ENCODE measurements around the gene MAP3K19.
"Not testable (repeated sequence)": the region's sequence is repeated elsewhere in the genome, so short reads cannot be mapped to it uniquely, and the experiment has no call there.

Gene MAP3K19

DNA sequence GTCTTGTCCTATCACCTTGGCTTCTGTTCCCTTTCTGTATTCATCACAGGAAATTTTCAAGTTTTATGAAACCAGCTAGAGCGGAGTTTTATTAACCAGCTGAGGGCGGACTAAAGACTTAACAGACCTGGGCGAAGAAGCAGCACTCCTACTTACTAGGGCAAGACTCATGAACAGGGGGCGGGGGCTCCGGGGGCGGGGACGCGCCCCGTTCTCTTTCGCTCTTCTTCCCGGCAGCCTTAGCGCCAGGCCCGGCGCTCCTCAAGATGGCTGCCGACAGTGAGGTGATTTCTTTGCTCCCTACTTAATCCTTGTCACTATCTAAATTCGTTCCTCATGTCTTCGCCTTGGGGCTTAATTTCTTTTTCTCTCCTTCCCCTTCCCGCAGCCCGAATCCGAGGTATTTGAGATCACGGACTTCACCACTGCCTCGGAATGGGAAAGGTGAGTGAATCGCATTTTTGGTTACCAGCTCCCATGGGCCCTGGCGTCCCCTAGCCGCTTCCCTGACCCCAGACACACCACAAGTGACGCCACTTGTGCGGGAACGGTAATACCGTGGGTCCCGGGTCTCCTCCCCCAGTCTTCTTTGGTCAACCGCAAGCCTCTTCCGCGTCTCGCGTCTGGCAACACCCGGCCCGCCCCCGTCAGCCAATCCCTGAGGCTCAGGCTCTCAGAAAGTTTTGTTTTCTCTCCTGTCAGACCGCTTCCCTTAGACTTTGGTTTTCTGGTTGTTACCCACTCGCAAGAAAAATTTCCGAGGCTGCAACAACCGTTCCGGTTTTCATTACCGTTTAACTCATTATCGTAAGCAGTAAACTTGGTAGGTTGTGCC is 5.0 kb upstream of the MAP3K19 start, which contains the start of gene RAB3GAP1:
TSS of gene RAB3GAP1 (plus strand) at position 251 of the 835 bp plus-strand sequence. CDS start at position 267, 16 bp downstream.
- peak; percentile 83 for DNase-seq (ENCODE audit: low spot score)

DNA sequence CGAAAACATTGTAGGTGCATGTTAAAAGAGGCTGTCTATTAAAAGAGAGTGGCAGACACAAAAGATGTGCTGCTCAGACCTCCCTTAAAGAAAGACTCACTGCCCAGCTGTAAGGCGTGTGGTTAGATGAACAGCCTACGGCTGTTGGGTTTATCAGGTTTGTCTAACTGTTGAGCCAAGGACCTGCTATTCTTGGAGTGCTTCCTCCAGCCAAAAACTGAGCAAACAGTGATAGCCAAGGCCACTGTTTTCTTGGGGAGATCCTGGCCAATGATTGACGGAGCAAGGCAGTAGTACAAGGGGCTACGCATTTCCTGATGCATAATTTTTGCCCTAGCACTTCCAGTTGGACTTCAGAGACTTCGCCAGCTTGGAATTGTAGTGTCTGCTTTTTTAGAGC is 3.4 kb upstream of the MAP3K19 start:
- DNase-seq (ENCODE audit: low spot score) = no peak

GRCh38 chr2:135050132-135050531 is 2.9 kb upstream of the MAP3K19 start:
- DNase-seq (ENCODE audit: low spot score) = no peak

GRCh38 chr2:135048122-135048521 is 875 bp upstream of the MAP3K19 start:
- no peak for DNase-seq (ENCODE audit: low spot score)

DNA sequence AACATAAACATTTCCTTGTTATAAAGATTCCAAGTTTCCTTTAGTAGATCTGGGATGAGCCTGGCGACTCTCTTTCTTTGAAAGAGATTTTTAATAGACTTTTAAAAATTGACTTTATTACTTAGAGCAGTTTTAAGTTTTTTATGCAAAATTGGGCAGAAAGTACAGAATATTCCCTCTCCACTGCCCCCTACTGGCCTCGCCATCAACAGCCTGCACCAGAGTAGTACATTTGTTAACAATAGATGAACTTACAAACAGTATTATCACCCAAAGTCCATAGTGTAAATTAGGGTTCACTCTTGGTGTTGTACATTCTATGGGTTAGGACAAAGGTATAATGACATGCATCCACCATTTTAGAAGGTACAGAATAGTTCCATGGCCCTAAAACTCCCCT is 3.9 kb downstream of the MAP3K19 start:
- no peak for DNase-seq (ENCODE audit: low spot score)

GRCh38 chr2:135037831-135038230 is 9.4 kb downstream of the MAP3K19 start:
- no peak for DNase-seq (ENCODE audit: low spot score)

DNA sequence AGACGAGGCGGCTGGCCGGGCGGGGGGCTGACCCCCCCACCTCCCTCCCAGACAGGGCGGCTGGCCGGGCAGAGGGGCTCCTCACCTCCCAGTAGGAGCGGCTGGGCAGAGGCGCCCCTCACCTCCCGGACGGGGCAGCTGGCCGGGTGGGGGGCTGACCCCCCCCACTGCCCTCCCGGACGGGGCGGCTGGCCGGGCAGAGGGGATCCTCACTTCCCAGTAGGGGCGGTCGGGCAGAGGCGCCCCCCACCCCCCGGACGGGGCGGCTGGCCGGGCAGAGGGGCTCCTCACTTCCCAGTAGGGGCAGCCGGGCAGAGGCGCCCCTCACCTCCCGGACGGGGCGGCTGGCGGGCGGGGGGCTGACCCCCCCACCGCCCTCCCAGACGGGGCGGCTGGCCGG is 14.0 kb downstream of the MAP3K19 start:
- DNase-seq (ENCODE audit: low spot score) = not testable (repeated sequence)

GRCh38 chr2:135030826-135031225 is 16.4 kb downstream of the MAP3K19 start:
- no peak for DNase-seq (ENCODE audit: low spot score)

DNA sequence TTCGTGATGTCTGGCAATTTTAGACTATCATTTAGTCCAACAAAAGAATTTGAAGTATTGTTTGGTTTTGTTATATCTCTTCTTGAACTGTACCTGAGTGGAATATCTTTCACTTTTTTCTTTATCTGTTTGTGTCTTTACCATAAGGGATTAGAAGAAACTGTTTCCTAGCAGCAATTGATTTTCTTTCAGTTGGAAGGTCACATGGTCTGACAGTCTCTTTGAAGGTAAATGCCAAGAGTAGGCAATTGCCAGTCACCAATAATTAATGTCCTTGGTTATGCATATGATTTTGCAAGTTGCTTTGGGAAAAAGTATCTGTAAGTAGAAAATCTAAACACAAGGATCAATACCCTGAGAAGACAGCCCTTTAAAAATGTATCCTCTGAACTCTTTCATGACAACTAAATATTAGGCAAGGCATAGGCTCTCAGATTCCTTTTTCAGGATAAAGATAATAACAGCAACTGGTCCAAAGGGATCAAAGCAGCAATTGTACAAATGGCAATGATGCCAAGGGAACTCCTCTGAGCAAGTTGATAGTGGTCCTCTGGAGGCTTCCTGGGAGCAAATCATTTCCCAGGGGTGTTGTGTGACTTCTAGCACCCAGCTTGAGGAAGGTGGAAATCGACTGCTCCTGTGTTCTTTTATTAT is 17.6 kb downstream of the MAP3K19 start:
- DNase-seq (ENCODE audit: low spot score) = no peak

- DNase-seq (ENCODE audit: low spot score) = no peak
Measured at GRCh38 chr2:135023886-135024485, 23.3 kb downstream of the MAP3K19 start.

DNA sequence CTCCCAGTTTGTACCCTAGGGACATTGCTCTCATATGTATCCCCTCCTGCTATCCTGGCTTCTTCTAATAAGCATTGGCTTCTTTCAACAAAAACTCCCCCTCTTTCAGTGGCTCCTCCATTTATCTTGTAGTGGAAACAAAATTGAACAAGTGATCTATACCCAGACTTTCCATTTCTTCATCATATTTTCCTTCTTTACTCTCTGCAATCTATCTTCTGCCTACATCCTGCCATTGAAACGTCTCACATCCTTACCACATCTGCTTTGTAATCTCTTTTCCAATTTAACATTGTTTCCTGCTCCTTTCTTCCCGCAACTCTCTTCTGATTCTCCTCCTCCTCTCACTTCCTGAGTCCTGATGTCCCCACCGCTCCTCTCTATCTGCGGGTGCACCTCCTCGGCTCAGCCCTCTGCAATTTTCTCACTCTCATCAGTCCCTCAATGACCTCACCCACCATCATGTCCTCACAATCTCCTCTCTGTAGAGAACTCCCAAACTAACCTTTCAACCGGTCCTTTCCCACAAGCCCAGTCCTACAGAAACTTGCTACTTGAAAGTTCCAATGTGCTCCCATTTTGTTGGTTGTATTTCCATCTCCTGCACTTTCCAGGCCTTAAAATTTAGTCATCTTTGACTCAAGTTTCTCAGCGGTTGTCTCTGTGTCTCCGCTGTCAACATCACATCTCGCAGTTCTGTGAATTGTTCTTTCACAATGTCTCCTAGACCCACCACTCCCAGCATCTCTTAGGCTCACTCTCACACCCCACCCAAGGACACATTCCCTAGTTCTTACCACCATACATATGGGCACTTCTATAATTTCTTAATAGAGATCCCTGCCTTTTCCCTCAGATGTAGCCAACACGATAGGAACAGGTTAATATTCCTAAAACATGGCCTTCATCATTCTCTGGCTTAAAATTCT is 24.0 kb downstream of the MAP3K19 start:
- no peak for DNase-seq (ENCODE audit: low spot score)

DNA sequence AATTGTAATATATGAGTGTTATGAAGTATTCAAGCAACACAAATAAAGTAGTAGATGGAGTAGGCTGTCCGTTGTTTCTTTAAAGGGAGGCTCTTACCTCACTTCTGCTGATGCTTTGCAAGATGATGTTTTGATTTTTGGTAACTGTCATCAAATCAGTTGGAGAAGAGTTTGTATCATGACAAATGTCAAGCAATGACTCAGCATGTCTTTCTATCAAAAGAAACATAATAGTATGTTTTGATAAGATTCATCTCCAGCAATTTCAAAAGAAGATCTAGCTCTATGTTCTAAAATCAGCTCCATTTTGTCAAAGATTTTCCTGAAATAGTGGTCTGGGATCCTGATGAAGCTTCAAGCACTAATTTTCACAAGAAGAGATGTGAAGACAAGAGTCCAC is 25.6 kb downstream of the MAP3K19 start:
- peak; percentile 1 for DNase-seq (ENCODE audit: low spot score)

- no peak for DNase-seq (ENCODE audit: low spot score)
Measured at GRCh38 chr2:135011633-135012032, 35.6 kb downstream of the MAP3K19 start.

DNA sequence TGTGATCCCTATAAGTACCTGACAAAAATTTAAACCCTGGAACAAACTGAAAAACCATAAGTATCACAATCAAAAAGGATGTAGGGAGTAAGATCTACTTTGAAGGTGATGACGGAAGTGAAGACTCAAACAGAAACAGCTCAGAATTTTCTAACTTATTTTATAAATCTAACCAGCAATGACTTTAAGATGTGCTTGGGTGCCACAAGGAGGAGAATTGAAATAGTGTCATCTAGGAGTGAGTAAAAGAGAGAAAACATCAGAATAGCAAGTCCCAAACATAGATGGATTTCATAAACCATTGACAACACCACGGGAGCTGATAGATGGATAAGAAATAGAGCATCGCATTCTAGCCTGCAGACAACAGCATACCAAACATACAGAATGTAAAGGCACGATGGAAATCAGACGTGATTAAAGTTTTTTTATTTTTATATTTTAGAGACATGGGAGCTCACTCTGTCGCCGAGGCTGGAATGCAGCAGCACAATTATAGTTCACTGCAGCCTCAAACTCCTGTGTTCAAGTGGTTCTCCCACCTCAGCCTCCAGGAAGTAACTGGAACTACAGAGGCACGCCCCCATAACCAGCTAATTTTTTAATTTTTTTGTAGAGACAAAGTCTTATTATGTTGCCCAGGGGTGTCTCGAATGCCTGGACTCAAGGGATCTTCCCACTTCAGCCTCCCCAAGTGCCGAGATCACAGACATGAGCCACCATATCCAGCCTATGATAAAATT is 36.9 kb downstream of the MAP3K19 start:
- no peak for DNase-seq (ENCODE audit: low spot score)

- no peak for DNase-seq (ENCODE audit: low spot score)
Measured at GRCh38 chr2:135009339-135009738, 37.9 kb downstream of the MAP3K19 start.

DNA sequence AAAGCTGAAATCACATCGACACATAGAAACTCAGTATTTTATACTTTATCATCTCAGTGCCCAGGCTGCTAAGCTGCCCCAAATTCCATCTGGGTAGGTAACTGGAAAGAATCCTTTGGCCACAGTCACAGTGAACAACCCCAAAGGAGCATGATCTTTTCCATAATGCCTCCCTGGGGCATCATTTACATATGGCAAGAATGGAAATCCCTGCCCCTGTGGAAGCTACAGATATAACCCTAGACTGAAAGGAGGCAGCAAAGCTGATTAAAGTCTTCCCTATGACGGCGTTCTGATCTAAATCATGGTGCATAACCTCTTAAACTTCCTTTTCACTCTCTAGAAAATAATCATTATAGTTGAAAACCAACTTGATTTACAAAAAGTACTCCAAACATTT is 41.5 kb downstream of the MAP3K19 start:
- no peak for DNase-seq (ENCODE audit: low spot score)

- peak; percentile 55 for DNase-seq (ENCODE audit: low spot score)
Measured at GRCh38 chr2:135004005-135004746, 43.1 kb downstream of the MAP3K19 start.

DNA sequence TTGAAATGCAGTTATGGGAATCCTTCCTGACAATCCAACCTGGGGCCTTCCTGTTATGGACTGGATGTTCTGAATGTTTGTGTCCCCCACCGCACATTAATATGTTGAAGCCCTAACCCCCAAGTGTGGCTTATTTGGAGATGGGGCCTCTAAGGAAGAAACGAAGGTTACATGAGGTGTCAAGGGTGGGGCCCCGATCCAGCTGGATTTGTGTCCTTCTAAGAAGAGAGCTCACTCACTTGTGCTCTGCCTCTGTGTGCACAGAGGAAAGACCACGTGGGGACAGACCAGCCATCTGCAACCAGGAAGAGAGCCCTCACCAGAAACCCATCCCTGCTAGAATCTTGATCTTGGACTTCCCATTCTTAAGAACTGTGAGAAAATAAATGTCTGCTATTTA is 44.4 kb downstream of the MAP3K19 start:
- no peak for DNase-seq (ENCODE audit: low spot score)

GRCh38 chr2:134999521-134999920 is 47.7 kb downstream of the MAP3K19 start:
- DNase-seq (ENCODE audit: low spot score) = no peak

DNA sequence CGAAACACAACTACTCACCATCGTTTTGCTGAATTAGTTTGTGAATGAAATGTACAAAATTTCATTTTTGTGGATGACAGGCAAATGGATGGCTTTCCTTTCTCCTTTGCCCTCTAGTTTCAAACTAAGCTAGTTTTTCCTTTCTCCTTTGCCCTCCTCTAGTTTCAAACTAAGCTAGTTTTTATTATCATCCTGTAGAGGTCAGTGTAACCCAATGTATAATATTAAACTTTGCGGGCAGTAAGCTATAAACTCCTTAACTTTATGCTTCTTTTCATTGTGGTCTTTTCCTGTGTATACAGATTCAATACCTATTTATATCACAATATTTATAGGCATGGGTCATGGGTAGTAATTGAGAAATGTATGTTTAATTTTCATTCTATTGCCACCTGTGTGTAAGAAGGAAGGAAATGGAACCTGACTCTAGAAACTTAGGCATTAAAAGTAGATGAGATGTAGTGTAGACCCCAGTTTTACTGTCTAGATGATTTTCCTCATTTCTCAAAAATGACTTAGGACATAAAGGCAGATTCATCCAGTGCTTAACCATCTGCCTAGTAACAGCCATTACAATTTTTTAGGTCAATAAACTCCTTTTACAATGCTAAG is 58.1 kb downstream of the MAP3K19 start:
- DNase-seq (ENCODE audit: low spot score) = no peak

Measured in putamen (tissue), 1 donor.